Right renal cortex interstitium (tissue), 3 donors: ENCODE measurements around the gene PDGFC. TPM values are rescaled to one million over a fixed set of nuclear protein-coding genes. Genes with fewer than 3 reads are reported as not detected.

Experiments used
- DNase-seq, 3 donors: peaks; one replicate each; pipeline ENCODE4 v3.0.0-alpha.2; 2013; ENCODE audit warnings: low read depth in 3 of 3, low spot score in 2 of 3
- polyA plus RNA-seq, 3 donors: library from polyadenylated mRNA; unstranded; fragments of 120-200 nt; gene quantifications; one replicate each; pipeline ENCODE4 v1.2.1, GENCODE V29; 2013; ENCODE audit not compliant: insufficient read length in 3 of 3

Gene PDGFC
- polyA plus RNA-seq: 10 to 100 TPM; 75.1 to 88.7 (median 84.1) TPM

- DNase-seq: no peak
Observed at GRCh38 chr4:156971676-156972378, at the start of gene PDGFC. TSS of gene PDGFC (minus strand) at chr4:156971799. CDS start at chr4:156970903, 896 bp downstream.

GRCh38 chr4:157020882-157021281 lies 49.3 kb upstream of the PDGFC start:
- DNase-seq: no peak

- no peak for DNase-seq
Observed at GRCh38 chr4:157018920-157019490, 47.4 kb upstream of the PDGFC start.

GRCh38 chr4:157014621-157015591 lies 43.3 kb upstream of the PDGFC start:
- no peak for DNase-seq

- no peak for DNase-seq
Observed at GRCh38 chr4:157013656-157014055, 42.1 kb upstream of the PDGFC start.

GRCh38 chr4:157012781-157013180 lies 41.2 kb upstream of the PDGFC start:
- no peak for DNase-seq

- no peak for DNase-seq
Observed at GRCh38 chr4:157012296-157012695, 40.7 kb upstream of the PDGFC start.

- DNase-seq: no peak
Observed at GRCh38 chr4:157010630-157011029, 39.0 kb upstream of the PDGFC start.

- DNase-seq: no peak
Observed at GRCh38 chr4:157005831-157006230, 34.2 kb upstream of the PDGFC start.

GRCh38 chr4:157005193-157005592 lies 33.6 kb upstream of the PDGFC start:
- DNase-seq: no peak

GRCh38 chr4:157004279-157005161 lies 32.9 kb upstream of the PDGFC start:
- DNase-seq: no peak

- DNase-seq: peak; percentile 76 to 80 (median 76)
Observed at GRCh38 chr4:156999175-156999517, 27.5 kb upstream of the PDGFC start.

- DNase-seq: no peak
Observed at GRCh38 chr4:156998500-156999174, 27.0 kb upstream of the PDGFC start.

GRCh38 chr4:156992943-156993342 lies 21.3 kb upstream of the PDGFC start:
- DNase-seq: no peak

- no peak for DNase-seq
Observed at GRCh38 chr4:156991161-156991560, 19.6 kb upstream of the PDGFC start.

- DNase-seq: no peak
Observed at GRCh38 chr4:156983366-156983765, 11.8 kb upstream of the PDGFC start.

- DNase-seq: no peak
Observed at GRCh38 chr4:156981262-156981769, 9.7 kb upstream of the PDGFC start.

- no peak for DNase-seq
Observed at GRCh38 chr4:156977435-156978160, 6.0 kb upstream of the PDGFC start.

GRCh38 chr4:156976147-156976546 lies 4.5 kb upstream of the PDGFC start:
- DNase-seq: no peak
